Muscle layer of colon (tissue), 2 donors: ENCODE data around the gene KREMEN2.
"Not testable (repeated sequence)": the region's sequence is repeated elsewhere in the genome, so short reads cannot be mapped to it uniquely, and the experiment has no call there.

ENCODE experiments used
- H3K27ac ChIP-seq: one replicate; pipeline ENCODE4 v1.7.0; 2013; ENCODE audit warnings: low read depth, mild to moderate bottlenecking, low read length, moderate library complexity
- H3K27me3 ChIP-seq, 2 donors: one replicate each; pipeline ENCODE4 v1.7.0; 2013; ENCODE audit warnings: low read length in 2 of 2, mild to moderate bottlenecking in 2 of 2; ENCODE audit not compliant: insufficient read depth in 2 of 2, control insufficient read depth in 1 of 2
- H3K36me3 ChIP-seq: one replicate; pipeline ENCODE4 v1.7.0; 2013; ENCODE audit warnings: mild to moderate bottlenecking, low read length; ENCODE audit not compliant: insufficient read depth
- H3K4me1 ChIP-seq: one replicate; pipeline ENCODE4 v1.7.0; 2013; ENCODE audit warnings: mild to moderate bottlenecking, low read length; ENCODE audit not compliant: insufficient read depth
- H3K4me3 ChIP-seq, 2 donors: one replicate each; pipeline ENCODE4 v1.7.0; 2013; ENCODE audit warnings: low read length in 2 of 2, low read depth in 1 of 2, mild to moderate bottlenecking in 1 of 2, moderate library complexity in 1 of 2
- H3K9ac ChIP-seq: one replicate; pipeline ENCODE4 v1.7.0; 2013; ENCODE audit warnings: low read length
- H3K9me3 ChIP-seq: one replicate; pipeline ENCODE4 v1.7.0; 2013; ENCODE audit warnings: mild to moderate bottlenecking, low read length
- donor health status: abdominal sarcoma.
- donor health status: Adenocarcinoma of cecum.

Gene KREMEN2

GRCh38 chr16:2928796-2929195 is 35.3 kb upstream of the KREMEN2 start:
- Histone ChIP-seq H3K9me3 (no peaks in the 10 kb centered on the region), H3K9ac (no peak overlapping the region), H3K27me3 (no peaks in the 10 kb centered on the region), H3K27ac (no peak overlapping the region), H3K4me1 (no peaks in the 10 kb centered on the region), H3K4me3 (no peak overlapping the region), H3K36me3 (peaks cover 5% of the 10 kb centered on the region)

DNA sequence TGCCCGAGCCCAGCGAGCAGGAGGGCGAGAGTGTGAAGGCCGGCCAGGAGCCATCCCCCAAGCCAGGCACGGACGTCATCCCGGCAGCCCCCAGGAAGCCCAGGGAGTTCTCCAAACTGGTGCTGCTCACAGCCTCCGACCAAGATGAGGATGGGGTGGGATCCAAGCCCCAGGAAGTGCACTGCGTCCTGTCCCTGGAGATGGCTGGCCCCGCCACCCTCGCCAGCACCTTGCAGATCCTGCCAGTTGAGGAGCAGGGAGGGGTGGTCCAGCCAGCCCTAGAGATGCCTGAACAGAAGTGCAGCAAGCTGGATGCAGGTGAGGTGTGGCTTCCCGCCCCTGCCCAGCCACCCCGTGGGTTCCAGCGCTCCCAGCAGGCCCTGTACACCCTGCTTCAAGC is 34.4 kb upstream of the KREMEN2 start:
- Histone ChIP-seq H3K4me1 (no peaks in the 10 kb centered on the region), H3K27ac (no peak overlapping the region), H3K9me3 (no peaks in the 10 kb centered on the region), H3K9ac (no peak overlapping the region), H3K27me3 (no peaks in the 10 kb centered on the region), H3K4me3 (no peak overlapping the region), H3K36me3 (peaks cover 11% of the 10 kb centered on the region)

- Histone ChIP-seq H3K27me3 (no peaks in the 10 kb centered on the region), H3K9me3 (no peaks in the 10 kb centered on the region), H3K4me1 (no peaks in the 10 kb centered on the region), H3K4me3 (no peak overlapping the region), H3K36me3 (peaks cover 14% of the 10 kb centered on the region), H3K27ac (no peak overlapping the region), H3K9ac (no peak overlapping the region)
These were observed 33.8 kb upstream of the KREMEN2 start for GRCh38 chr16:2930236-2930635.

DNA sequence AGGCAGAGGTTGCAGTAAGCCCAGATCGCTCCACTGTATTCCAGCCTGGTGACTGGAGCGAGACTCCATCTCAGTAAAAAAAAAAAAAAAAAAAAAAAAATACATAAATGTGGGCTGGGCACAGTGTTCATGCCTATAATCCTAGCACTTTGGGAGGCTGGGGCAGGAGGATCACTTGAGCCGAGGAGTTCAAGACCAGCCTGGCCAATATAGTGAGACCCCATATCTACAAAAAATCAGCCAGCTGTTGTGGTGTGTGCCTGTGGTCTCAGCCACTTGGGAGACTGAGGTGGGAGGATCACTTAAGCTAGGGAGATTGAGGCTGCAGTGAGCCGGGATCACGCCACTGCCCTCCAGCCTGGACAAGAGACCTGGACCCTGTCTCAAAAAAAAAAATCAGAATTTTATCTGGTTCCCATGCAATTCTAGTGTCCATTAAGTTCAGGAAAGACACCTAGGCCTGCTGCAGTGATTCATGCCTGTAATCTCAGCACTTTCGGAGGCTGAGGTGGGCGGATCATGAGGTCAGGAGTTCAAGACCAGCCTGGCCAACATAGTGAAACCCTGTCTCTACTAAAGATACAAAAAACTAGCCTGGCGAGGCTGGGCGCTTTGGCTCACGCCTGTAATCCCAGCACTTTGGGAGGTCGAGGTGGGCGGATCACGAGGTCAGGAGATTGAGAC is 32.7 kb upstream of the KREMEN2 start:
- not testable (repeated sequence) for H3K4me1 ChIP-seq, H3K9me3 ChIP-seq, H3K4me3 ChIP-seq, H3K27ac ChIP-seq, H3K9ac ChIP-seq, H3K27me3 ChIP-seq
- H3K36me3 ChIP-seq, result peaks cover 18% of the 10 kb centered on the region

DNA sequence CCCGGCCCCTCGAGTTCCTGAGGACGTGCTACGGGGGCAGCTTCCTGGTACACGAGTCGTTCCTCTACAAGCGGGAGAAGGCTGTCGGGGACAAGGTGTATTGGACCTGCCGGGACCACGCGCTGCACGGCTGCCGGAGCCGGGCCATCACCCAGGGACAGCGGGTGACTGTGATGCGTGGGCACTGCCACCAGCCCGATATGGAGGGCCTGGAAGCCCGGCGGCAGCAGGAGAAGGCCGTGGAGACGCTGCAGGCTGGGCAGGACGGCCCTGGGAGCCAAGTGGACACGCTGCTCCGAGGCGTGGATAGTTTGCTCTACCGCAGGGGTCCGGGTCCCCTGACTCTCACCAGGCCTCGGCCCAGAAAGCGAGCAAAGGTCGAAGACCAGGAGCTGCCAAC is 30.9 kb upstream of the KREMEN2 start:
- no peaks in the 10 kb centered on the region for H3K27me3 ChIP-seq
- no peak overlapping the region for H3K9ac ChIP-seq
- H3K9me3 ChIP-seq, result no peaks in the 10 kb centered on the region
- peaks cover 33% of the 10 kb centered on the region for H3K36me3 ChIP-seq
- H3K4me3 ChIP-seq, result no peak overlapping the region
- no peaks in the 10 kb centered on the region for H3K4me1 ChIP-seq
- H3K27ac ChIP-seq, result no peak overlapping the region

DNA sequence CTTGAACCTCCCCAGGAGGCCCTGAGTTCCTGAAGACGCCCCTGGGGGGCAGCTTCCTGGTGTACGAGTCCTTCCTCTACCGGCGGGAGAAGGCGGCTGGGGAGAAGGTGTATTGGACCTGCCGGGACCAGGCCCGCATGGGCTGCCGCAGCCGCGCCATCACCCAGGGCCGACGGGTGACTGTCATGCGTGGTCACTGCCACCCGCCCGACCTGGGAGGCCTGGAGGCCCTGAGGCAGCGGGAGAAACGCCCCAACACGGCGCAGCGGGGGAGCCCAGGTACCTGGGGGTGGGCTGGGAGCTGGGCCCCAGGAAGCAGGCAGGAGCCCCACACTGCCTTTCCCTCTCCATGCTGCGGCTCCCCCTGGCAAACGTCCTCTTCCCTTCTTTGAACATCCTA is 30.4 kb upstream of the KREMEN2 start:
- H3K9me3 ChIP-seq, result no peaks in the 10 kb centered on the region
- no peaks in the 10 kb centered on the region for H3K27me3 ChIP-seq
- no peak overlapping the region for H3K9ac ChIP-seq
- H3K4me3 ChIP-seq, result no peak overlapping the region
- H3K27ac ChIP-seq, result no peak overlapping the region
- H3K4me1 ChIP-seq, result no peaks in the 10 kb centered on the region
- peaks cover 34% of the 10 kb centered on the region for H3K36me3 ChIP-seq

GRCh38 chr16:2934450-2934849 is 29.6 kb upstream of the KREMEN2 start:
- Histone ChIP-seq H3K9ac (no peak overlapping the region), H3K4me1 (no peaks in the 10 kb centered on the region), H3K4me3 (no peak overlapping the region), H3K27me3 (no peaks in the 10 kb centered on the region), H3K36me3 (peaks cover 42% of the 10 kb centered on the region), H3K27ac (no peak overlapping the region), H3K9me3 (no peaks in the 10 kb centered on the region)

GRCh38 chr16:2936436-2937011 is 27.6 kb upstream of the KREMEN2 start:
- Histone ChIP-seq H3K36me3 (peaks cover 51% of the 10 kb centered on the region), H3K9ac (no peak overlapping the region), H3K4me1 (no peaks in the 10 kb centered on the region), H3K4me3 (no peak overlapping the region), H3K27me3 (no peaks in the 10 kb centered on the region), H3K9me3 (no peaks in the 10 kb centered on the region), H3K27ac (no peak overlapping the region)

DNA sequence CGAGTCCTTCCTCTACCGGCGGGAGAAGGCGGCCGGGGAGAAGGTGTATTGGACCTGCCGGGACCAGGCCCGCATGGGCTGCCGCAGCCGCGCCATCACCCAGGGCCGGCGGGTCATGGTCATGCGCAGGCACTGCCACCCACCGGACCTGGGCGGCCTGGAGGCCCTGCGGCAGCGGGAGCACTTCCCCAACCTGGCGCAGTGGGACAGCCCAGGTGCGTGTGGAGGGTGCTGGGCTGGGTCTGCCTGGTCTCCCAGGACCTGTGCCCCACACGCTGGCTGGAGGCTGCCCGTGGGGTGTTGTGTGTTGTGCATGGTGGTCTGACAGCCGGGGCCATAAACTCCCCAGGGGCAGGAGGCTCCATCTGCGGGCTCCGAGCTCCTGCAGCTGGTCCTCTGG is 26.9 kb upstream of the KREMEN2 start:
- Histone ChIP-seq H3K36me3 (peaks cover 53% of the 10 kb centered on the region), H3K9me3 (no peaks in the 10 kb centered on the region), H3K27me3 (no peaks in the 10 kb centered on the region), H3K27ac (no peak overlapping the region), H3K4me3 (no peak overlapping the region), H3K4me1 (no peaks in the 10 kb centered on the region), H3K9ac (no peak overlapping the region)

DNA sequence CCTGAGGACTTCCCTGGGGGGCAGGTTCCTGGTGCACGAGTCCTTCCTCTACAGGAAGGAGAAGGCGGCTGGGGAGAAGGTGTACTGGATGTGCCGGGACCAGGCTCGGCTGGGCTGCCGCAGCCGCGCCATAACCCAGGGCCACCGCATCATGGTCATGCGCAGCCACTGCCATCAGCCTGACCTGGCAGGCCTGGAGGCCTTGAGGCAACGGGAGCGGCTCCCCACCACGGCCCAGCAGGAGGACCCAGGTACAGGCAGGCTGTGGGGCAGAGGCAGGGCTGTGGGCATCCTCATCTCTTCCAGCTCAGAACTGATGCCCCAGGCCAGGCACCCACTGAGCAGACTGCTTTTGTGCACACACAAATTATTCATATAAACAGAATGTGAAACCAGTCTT is 25.9 kb upstream of the KREMEN2 start:
- Histone ChIP-seq H3K4me1 (no peaks in the 10 kb centered on the region), H3K27me3 (no peaks in the 10 kb centered on the region), H3K36me3 (peaks cover 57% of the 10 kb centered on the region), H3K9me3 (no peaks in the 10 kb centered on the region), H3K4me3 (no peak overlapping the region), H3K27ac (no peak overlapping the region), H3K9ac (no peak overlapping the region)

- Histone ChIP-seq H3K27ac (no peak overlapping the region), H3K4me1 (no peaks in the 10 kb centered on the region), H3K27me3 (no peaks in the 10 kb centered on the region), H3K4me3 (no peak overlapping the region), H3K9me3 (no peaks in the 10 kb centered on the region), H3K36me3 (peaks cover 51% of the 10 kb centered on the region), H3K9ac (no peak overlapping the region)
These were observed 24.1 kb upstream of the KREMEN2 start for GRCh38 chr16:2939968-2940367.

GRCh38 chr16:2942045-2942444 is 22.0 kb upstream of the KREMEN2 start:
- H3K27ac ChIP-seq, result no peak overlapping the region
- no peak overlapping the region for H3K9ac ChIP-seq
- no peaks in the 10 kb centered on the region for H3K4me1 ChIP-seq
- peaks cover 39% of the 10 kb centered on the region for H3K36me3 ChIP-seq
- no peak overlapping the region for H3K4me3 ChIP-seq
- no peaks in the 10 kb centered on the region for H3K27me3 ChIP-seq
- no peaks in the 10 kb centered on the region for H3K9me3 ChIP-seq
